Activated naive CD4-positive, alpha-beta T cell treated with Interleukin-2 at 50 U/mL for 16 hours (primary cell): ENCODE data around the gene KRT9.
A peak's percentile ranks its signal among the peaks of the same experiment; 100 is the strongest.
"Not testable (repeated sequence)": the region's sequence is repeated elsewhere in the genome, so short reads cannot be mapped to it uniquely, and the experiment has no call there.

Experiments used
- DNase-seq: peaks from one replicate; pipeline ENCODE4 v3.0.0-alpha.2; 2020

The KRT9 gene

GRCh38 chr17:41576740-41577139 lies 4.9 kb upstream of the KRT9 start:
- not testable (repeated sequence) for DNase-seq

GRCh38 chr17:41575336-41575735 lies 3.5 kb upstream of the KRT9 start:
- DNase-seq: no peak

GRCh38 chr17:41567317-41567716 lies 4.5 kb downstream of the KRT9 start:
- no peak for DNase-seq

GRCh38 chr17:41565338-41565737 lies 6.5 kb downstream of the KRT9 start:
- no peak for DNase-seq

GRCh38 chr17:41563607-41564170 lies 8.2 kb downstream of the KRT9 start:
- DNase-seq: no peak

GRCh38 chr17:41561554-41561953 lies 10.3 kb downstream of the KRT9 start:
- no peak for DNase-seq

GRCh38 chr17:41559548-41559947 lies 12.3 kb downstream of the KRT9 start:
- DNase-seq: no peak

GRCh38 chr17:41556931-41557330 lies 14.9 kb downstream of the KRT9 start:
- DNase-seq: no peak

GRCh38 chr17:41556306-41556705 lies 15.6 kb downstream of the KRT9 start:
- no peak for DNase-seq

- DNase-seq: no peak
Observed at GRCh38 chr17:41555105-41555887, 16.6 kb downstream of the KRT9 start.

- no peak for DNase-seq
Observed at GRCh38 chr17:41553987-41554680, 17.7 kb downstream of the KRT9 start.

- DNase-seq: no peak
Observed at GRCh38 chr17:41553176-41553575, 18.7 kb downstream of the KRT9 start.

GRCh38 chr17:41552455-41552854 lies 19.4 kb downstream of the KRT9 start:
- no peak for DNase-seq

GRCh38 chr17:41551365-41551764 lies 20.5 kb downstream of the KRT9 start:
- DNase-seq: no peak

GRCh38 chr17:41549596-41550039 lies 22.2 kb downstream of the KRT9 start:
- no peak for DNase-seq

GRCh38 chr17:41548844-41549595 lies 22.8 kb downstream of the KRT9 start:
- DNase-seq: peak; percentile 85

- peak; percentile 80 for DNase-seq
Observed at GRCh38 chr17:41547921-41548843, 23.7 kb downstream of the KRT9 start.

GRCh38 chr17:41547378-41547841 lies 24.4 kb downstream of the KRT9 start:
- no peak for DNase-seq

- DNase-seq: no peak
Observed at GRCh38 chr17:41546819-41547218, 25.0 kb downstream of the KRT9 start.

GRCh38 chr17:41545829-41546410 lies 25.9 kb downstream of the KRT9 start:
- DNase-seq: no peak

GRCh38 chr17:41544935-41545334 lies 26.9 kb downstream of the KRT9 start:
- DNase-seq: no peak

- DNase-seq: no peak
Observed at GRCh38 chr17:41544491-41544892, 27.4 kb downstream of the KRT9 start.
